MCF 10A (cell line): Measurements from ENCODE around the gene TMEM217. TPM values are rescaled to one million over a fixed set of nuclear protein-coding genes. Genes with fewer than 3 reads are reported as not detected.

Source experiments
- BruUV-seq: library from RNA; stranded (reverse); fragments of 400-500 nt; replicated peaks from 2 replicates; lab custom pipeline; 2021; lab: Mats Ljungman, UMichigan
- CTCF ChIA-PET: fragments of 300-600 bp; sonication (Branson Sonifier 250); formaldehyde crosslinking; extraction: SDS; loops from one replicate; lab custom pipeline; 2021; ENCODE audit warnings: antibody characterized with exemption, inconsistent platforms; lab: Yijun Ruan, JAX
- POLR2A ChIA-PET: fragments of 300-600, 350-650 bp; sonication (Branson Sonifier 250); formaldehyde crosslinking; extraction: SDS; loops from one replicate; lab custom pipeline; 2020; ENCODE audit warnings: antibody characterized with exemption, inconsistent platforms; lab: Yijun Ruan, JAX
- DNase-seq: peaks from one replicate; pipeline ENCODE4 v3.0.0-alpha.2; 2018; ENCODE audit not compliant: unreplicated experiment
- H3K27ac Mint-ChIP-seq: one replicate; pipeline ENCODE4 v1.8.0; 2022; ENCODE audit warnings: mild to moderate bottlenecking, low read depth, mixed read lengths; ENCODE audit not compliant: unreplicated experiment
- H3K27me3 Mint-ChIP-seq: one replicate; pipeline ENCODE4 v1.8.0; 2022; ENCODE audit warnings: mixed read lengths; ENCODE audit not compliant: insufficient read depth, unreplicated experiment
- H3K36me3 Mint-ChIP-seq: one replicate; pipeline ENCODE4 v1.8.0; 2022; ENCODE audit warnings: mild to moderate bottlenecking, moderate library complexity, mixed read lengths; ENCODE audit not compliant: insufficient read depth, unreplicated experiment
- H3K4me1 Mint-ChIP-seq: one replicate; pipeline ENCODE4 v1.8.0; 2022; ENCODE audit warnings: mixed read lengths; ENCODE audit not compliant: insufficient read depth, unreplicated experiment
- H3K4me3 Mint-ChIP-seq: one replicate; pipeline ENCODE4 v1.8.0; 2022; ENCODE audit warnings: mild to moderate bottlenecking, moderate library complexity, mixed read lengths; ENCODE audit not compliant: unreplicated experiment
- H3K9me3 Mint-ChIP-seq: one replicate; pipeline ENCODE4 v1.8.0; 2022; ENCODE audit warnings: mixed read lengths; ENCODE audit not compliant: unreplicated experiment
- intact Hi-C: fragments of 100-400 bp; cut with micrococcal nuclease; formaldehyde crosslinking; loops from 2 replicates; pipeline ENCODE4 v1.14.1; 2022
- total RNA-seq: library from RNA; stranded (reverse); gene quantifications from 2 replicates; pipeline ENCODE4 v1.2.3, GENCODE V29; 2022
- TF ChIP-seq, protein P1 (sequence below): fragments of 200-600 bp; IDR thresholded peaks from one replicate; pipeline ENCODE4 v1.8.0; 2022; ENCODE audit warnings: antibody characterized with exemption, mild to moderate bottlenecking; ENCODE audit not compliant: unreplicated experiment

TMEM217 gene
- total RNA-seq, 1 experiment from 2014 or later: 3.2 TPM

DNA sequence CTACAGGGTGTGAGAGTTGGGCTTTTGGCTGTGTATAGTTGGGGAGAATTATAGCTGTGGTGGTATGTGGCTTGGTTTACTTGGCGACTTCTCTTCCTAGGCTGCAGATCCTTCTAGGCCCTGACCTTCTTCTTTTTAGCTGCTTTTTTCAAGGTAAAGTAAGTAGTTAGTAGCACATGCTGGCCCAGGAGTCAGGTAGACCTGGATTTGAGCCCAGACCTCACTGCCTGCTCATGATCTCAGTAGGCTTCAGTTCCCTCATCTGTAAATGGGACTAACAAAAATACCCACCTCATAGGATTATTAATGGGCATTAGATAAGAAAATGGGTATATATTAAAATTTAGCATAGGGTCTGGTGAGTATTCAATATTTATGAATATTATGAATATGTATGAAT, 17.4 kb upstream of the TMEM217 start:
- POLR2A ChIA-PET: no interaction called here
- Mint-ChIP-seq H3K27ac (no peak overlapping the region), H3K9me3 (no peaks in the 10 kb centered on the region), H3K4me3 (no peak overlapping the region), H3K36me3 (peaks cover 16% of the 10 kb centered on the region), H3K27me3 (no peaks in the 10 kb centered on the region), H3K4me1 (peaks cover 6% of the 10 kb centered on the region)
- DNase-seq: no peak
- no TSS peak for BruUV-seq
- TF ChIP-seq, protein P1, sequence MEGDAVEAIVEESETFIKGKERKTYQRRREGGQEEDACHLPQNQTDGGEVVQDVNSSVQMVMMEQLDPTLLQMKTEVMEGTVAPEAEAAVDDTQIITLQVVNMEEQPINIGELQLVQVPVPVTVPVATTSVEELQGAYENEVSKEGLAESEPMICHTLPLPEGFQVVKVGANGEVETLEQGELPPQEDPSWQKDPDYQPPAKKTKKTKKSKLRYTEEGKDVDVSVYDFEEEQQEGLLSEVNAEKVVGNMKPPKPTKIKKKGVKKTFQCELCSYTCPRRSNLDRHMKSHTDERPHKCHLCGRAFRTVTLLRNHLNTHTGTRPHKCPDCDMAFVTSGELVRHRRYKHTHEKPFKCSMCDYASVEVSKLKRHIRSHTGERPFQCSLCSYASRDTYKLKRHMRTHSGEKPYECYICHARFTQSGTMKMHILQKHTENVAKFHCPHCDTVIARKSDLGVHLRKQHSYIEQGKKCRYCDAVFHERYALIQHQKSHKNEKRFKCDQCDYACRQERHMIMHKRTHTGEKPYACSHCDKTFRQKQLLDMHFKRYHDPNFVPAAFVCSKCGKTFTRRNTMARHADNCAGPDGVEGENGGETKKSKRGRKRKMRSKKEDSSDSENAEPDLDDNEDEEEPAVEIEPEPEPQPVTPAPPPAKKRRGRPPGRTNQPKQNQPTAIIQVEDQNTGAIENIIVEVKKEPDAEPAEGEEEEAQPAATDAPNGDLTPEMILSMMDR: no peak
- CTCF ChIA-PET: interaction anchor here (0.7 to 0.8 kb wide), 2 partner anchors 29 to 64 kb away, joined by 3 read pairs; no protein-coding TSS in a partner anchor
- intact Hi-C loops: no loop called here

DNA sequence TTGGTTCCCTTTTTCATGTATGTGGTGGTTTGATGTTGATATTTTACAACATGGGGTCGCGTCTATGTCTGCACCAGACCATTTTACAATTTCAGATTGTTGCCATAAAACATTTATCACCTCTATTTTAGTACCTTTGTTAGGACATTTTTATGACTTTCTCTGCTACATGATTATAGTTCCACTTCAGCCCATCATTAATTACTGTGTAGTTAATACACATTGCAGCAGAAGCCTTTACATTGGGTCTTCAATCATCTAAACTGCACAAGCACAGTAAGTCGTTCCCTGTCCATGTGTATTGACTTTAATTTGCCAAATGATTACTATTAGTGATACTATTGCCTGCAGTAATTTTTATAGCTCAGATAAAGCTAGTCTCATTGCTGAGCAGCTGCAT, 15.7 kb upstream of the TMEM217 start:
- CTCF ChIA-PET: no interaction called here
- no peak for DNase-seq
- no peaks in the 10 kb centered on the region for H3K9me3 Mint-ChIP-seq
- POLR2A ChIA-PET: interaction anchor here (0.7 kb wide), 1 partner anchor 15 kb away, joined by 3 read pairs; no protein-coding TSS in a partner anchor
- no peak overlapping the region for H3K4me3 Mint-ChIP-seq
- no peaks in the 10 kb centered on the region for H3K27me3 Mint-ChIP-seq
- no TSS peak for BruUV-seq
- H3K27ac Mint-ChIP-seq: no peak overlapping the region
- no peaks in the 10 kb centered on the region for H3K4me1 Mint-ChIP-seq
- TF ChIP-seq, protein P1: no peak
- intact Hi-C loops: no loop called here
- H3K36me3 Mint-ChIP-seq: peaks cover 19% of the 10 kb centered on the region

DNA sequence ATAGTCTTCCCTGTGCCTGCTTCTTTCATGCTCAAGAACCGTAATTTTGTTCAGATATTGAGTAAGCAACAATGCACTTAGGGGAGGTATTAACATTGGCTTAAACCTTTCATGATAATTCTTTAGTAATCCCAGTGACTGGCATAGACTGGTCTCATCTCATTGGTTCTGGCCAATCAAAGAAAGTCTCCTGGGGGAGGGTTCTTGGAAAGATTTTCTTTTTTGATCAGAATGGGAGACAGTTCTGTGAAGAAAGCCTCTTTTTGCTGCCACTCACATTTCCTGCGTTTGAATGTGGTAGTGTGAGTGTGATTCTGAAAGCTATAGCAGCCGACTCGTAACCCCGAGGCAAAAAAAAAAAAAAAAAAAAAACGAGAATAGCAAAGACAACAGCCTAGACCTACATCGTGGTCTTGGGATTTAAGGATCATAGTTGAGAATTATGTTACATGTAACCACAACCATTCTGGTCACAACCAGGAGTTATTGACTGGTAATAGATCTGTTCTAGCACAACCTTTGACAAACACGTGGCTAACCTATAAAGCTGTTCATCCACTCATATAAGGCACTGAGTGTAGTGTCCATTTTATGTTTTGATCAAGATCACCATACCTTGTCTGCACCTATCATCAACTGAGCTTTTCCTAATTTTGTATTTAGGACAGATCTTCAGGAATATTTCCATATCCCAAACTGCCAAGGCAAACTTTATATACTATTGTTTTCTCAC, 15.1 kb upstream of the TMEM217 start:
- peaks cover 19% of the 10 kb centered on the region for H3K36me3 Mint-ChIP-seq
- CTCF ChIA-PET: no interaction called here
- intact Hi-C loops: no loop called here
- TF ChIP-seq, protein P1: no peak
- no peak overlapping the region for H3K27ac Mint-ChIP-seq
- no peaks in the 10 kb centered on the region for H3K9me3 Mint-ChIP-seq
- H3K27me3 Mint-ChIP-seq: no peaks in the 10 kb centered on the region
- POLR2A ChIA-PET: interaction anchor here (0.7 kb wide), 1 partner anchor 14 kb away, joined by 3 read pairs; no protein-coding TSS in a partner anchor
- BruUV-seq: no TSS peak
- H3K4me1 Mint-ChIP-seq: no peaks in the 10 kb centered on the region
- H3K4me3 Mint-ChIP-seq: no peak overlapping the region
- DNase-seq: no peak

DNA sequence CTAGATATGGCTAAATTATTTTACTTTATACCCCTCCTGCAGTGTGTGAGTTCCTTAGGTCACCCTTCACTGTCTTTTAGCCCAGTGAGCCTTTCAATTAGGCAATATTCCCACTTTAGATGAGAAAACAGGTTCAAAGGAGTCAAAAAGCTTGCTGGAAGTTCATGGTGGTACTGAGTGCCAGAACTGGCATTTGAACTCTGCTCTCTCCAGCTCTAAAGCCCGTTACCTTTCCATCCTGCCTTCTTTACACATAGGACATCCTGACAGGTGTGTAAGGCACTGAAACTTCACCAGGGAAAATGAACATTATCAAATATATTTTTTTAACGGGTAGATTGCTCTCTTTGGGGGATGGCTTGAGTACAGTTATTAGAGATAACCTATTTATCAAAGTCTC, 11.2 kb upstream of the TMEM217 start:
- H3K27ac Mint-ChIP-seq: no peak overlapping the region
- BruUV-seq: no TSS peak
- no peaks in the 10 kb centered on the region for H3K4me1 Mint-ChIP-seq
- ChIA-PET POLR2A (no interaction called here), CTCF (no interaction called here)
- intact Hi-C loops: no loop called here
- H3K9me3 Mint-ChIP-seq: no peaks in the 10 kb centered on the region
- DNase-seq: no peak
- no peak overlapping the region for H3K4me3 Mint-ChIP-seq
- peaks cover 26% of the 10 kb centered on the region for H3K36me3 Mint-ChIP-seq
- no peaks in the 10 kb centered on the region for H3K27me3 Mint-ChIP-seq
- TF ChIP-seq, protein P1: no peak
